Endothelial cell of umbilical vein (primary cell): ENCODE data around the gene MED28. TPM values are rescaled to one million over a fixed set of nuclear protein-coding genes. Genes with fewer than 3 reads are reported as not detected.

Experiments used
- BruUV-seq: library from RNA; stranded (reverse); fragments of 400-500 nt; replicated peaks from 2 replicates; lab custom pipeline; 2021; lab: Mats Ljungman, UMichigan
- CTCF ChIA-PET: fragments of 300-600, 350-600 bp; sonication (Branson Sonifier 250); formaldehyde crosslinking; loops from one replicate; lab custom pipeline; 2021; ENCODE audit warnings: antibody characterized with exemption, inconsistent platforms; lab: Charles Lee
- POLR2A ChIA-PET: fragments of 300-600, 350-600 bp; sonication (Branson Sonifier 250); formaldehyde crosslinking; loops from one replicate; lab custom pipeline; 2021; ENCODE audit warnings: antibody characterized with exemption, inconsistent platforms; lab: Charles Lee
- DNase-seq: peaks from one replicate; pipeline ENCODE4 v3.0.0-alpha.2; 2011; ENCODE audit warnings: low read depth, low spot score
- FAIRE-seq: peaks from 2 replicates; lab custom pipeline; 2011; peaks lifted over from hg19 to GRCh38; lab: Jason Lieb, UNC
- H2AFZ ChIP-seq: 2 replicates; pipeline ENCODE4 v1.6.0; 2012; ENCODE audit warnings: low read depth, low read length, control low read depth, inconsistent platforms
- H3K27ac ChIP-seq: 2 replicates; pipeline ENCODE4 v1.5.1; 2011; ENCODE audit warnings: low read depth, mild to moderate bottlenecking, control low read depth, low read length, moderate library complexity; ENCODE audit not compliant: insufficient read depth
- H3K27me3 ChIP-seq, 2 experiments: 2 replicates each; pipeline versions ENCODE4 v1.6.0 to v1.6.1; 2011; ENCODE audit warnings: low read length in 2 of 2, mixed read lengths in 1 of 2; ENCODE audit not compliant: control insufficient read depth in 2 of 2, insufficient read depth in 2 of 2
- H3K36me3 ChIP-seq, 2 experiments: 2 replicates in 1 of 2; 3 replicates in 1 of 2; pipeline ENCODE4 v1.5.1; 2011; ENCODE audit warnings: low read length in 2 of 2, mild to moderate bottlenecking in 1 of 2, moderate library complexity in 1 of 2; ENCODE audit not compliant: control insufficient read depth in 2 of 2, insufficient read depth in 2 of 2; ENCODE audit errors: extremely low read depth in 1 of 2
- H3K4me1 ChIP-seq: 3 replicates; pipeline ENCODE4 v1.5.1; 2011; ENCODE audit warnings: mild to moderate bottlenecking, low read length; ENCODE audit not compliant: control insufficient read depth, insufficient read depth; ENCODE audit errors: extremely low read depth
- H3K4me2 ChIP-seq: 2 replicates; pipeline ENCODE4 v1.6.1; 2011; ENCODE audit warnings: low read length, control low read depth, mixed read lengths; ENCODE audit not compliant: insufficient read depth
- H3K4me3 ChIP-seq, 3 experiments: fragments of 200-600 bp in 1 of 3; sonication (generic), shearing (Covaris generic) in 1 of 3; replicated peaks in 1 of 3; 2 replicates each; pipeline ENCODE4 v1.5.1; 2011 to 2016; ENCODE audit warnings: control low read depth in 3 of 3, low read length in 3 of 3, mild to moderate bottlenecking in 2 of 3, inconsistent platforms in 1 of 3, low read depth in 1 of 3, moderate library complexity in 1 of 3; ENCODE audit not compliant: insufficient read depth in 1 of 3
- H3K79me2 ChIP-seq: 2 replicates; pipeline ENCODE4 v1.6.0; 2012; ENCODE audit warnings: low read length, inconsistent platforms; ENCODE audit not compliant: control insufficient read depth, insufficient read depth
- H3K9ac ChIP-seq: replicated peaks from 2 replicates; pipeline ENCODE3; 2011; ENCODE audit warnings: low read length, control low read depth; ENCODE audit not compliant: insufficient read depth; ENCODE audit errors: extremely low read depth
- H3K9me1 ChIP-seq: replicated peaks from 3 replicates; pipeline ENCODE4 v1.6.0; 2011; ENCODE audit warnings: mild to moderate bottlenecking, low read length; ENCODE audit not compliant: control insufficient read depth, insufficient read depth; ENCODE audit errors: extremely low read depth
- H3K9me3 ChIP-seq: replicated peaks from 2 replicates; pipeline ENCODE4 v1.5.1; 2012; ENCODE audit warnings: low read length, inconsistent platforms; ENCODE audit not compliant: control insufficient read depth, insufficient read depth
- H4K20me1 ChIP-seq: replicated peaks from 2 replicates; pipeline ENCODE3; 2011; ENCODE audit warnings: mild to moderate bottlenecking, low read length; ENCODE audit not compliant: control insufficient read depth, insufficient read depth; ENCODE audit errors: extremely low read depth
- EZH2 ChIP-seq: IDR thresholded peaks from 2 replicates; pipeline ENCODE4 v1.6.1; 2012; ENCODE audit warnings: borderline replicate concordance, low read depth, mild to moderate bottlenecking, moderate library complexity, low read length, inconsistent platforms; ENCODE audit not compliant: severe bottlenecking
- FOS ChIP-seq: IDR thresholded peaks from 2 replicates; pipeline ENCODE4 v1.6.1; 2011; ENCODE audit warnings: mild to moderate bottlenecking, low read length, moderate library complexity, borderline replicate concordance; ENCODE audit not compliant: insufficient read depth
- GATA2 ChIP-seq: IDR thresholded peaks from 2 replicates; pipeline ENCODE4 v1.7.0; 2011; ENCODE audit warnings: low read depth, mild to moderate bottlenecking, moderate library complexity, mixed read lengths, low read length; ENCODE audit not compliant: insufficient read length, insufficient read depth
- JUN ChIP-seq: IDR thresholded peaks from 2 replicates; pipeline ENCODE4 v1.6.1; 2011; ENCODE audit warnings: borderline replicate concordance, low read depth; ENCODE audit not compliant: insufficient read length, insufficient read depth
- MAX ChIP-seq: IDR thresholded peaks from 2 replicates; pipeline ENCODE4 v1.6.1; 2011; ENCODE audit not compliant: insufficient read depth, insufficient read length
- MYC ChIP-seq: IDR thresholded peaks from one replicate; pipeline ENCODE4 v1.6.1; 2011; ENCODE audit warnings: mild to moderate bottlenecking, low read depth, low read length
- POLR2A ChIP-seq: IDR thresholded peaks from 2 replicates; pipeline ENCODE4 v1.6.1; 2012; ENCODE audit warnings: low read depth, mild to moderate bottlenecking, control low read depth, low read length
- POLR2AphosphoS5 ChIP-seq: IDR thresholded peaks from 2 replicates; pipeline ENCODE4 v1.6.1; 2012; ENCODE audit warnings: low read depth, mild to moderate bottlenecking, control low read depth, low read length, moderate library complexity; ENCODE audit not compliant: insufficient read depth
- dilution Hi-C: fragments of 300-500 bp; cut with MboI; formaldehyde crosslinking; loops from one replicate; pipeline ENCODE4 v1.15.0; 2019; ENCODE audit warnings: low sequenced_read_pairs; ENCODE audit not compliant: extremely low pct_ligation_motif_present
- intact Hi-C: fragments of 100-400 bp; cut with micrococcal nuclease; formaldehyde crosslinking; loops from one replicate; pipeline ENCODE4 v1.10.0; 2022
- polyA plus RNA-seq, 4 experiments: library from polyadenylated mRNA; depleted of rRNA in 3 of 4; stranded (reverse) in 3 of 4; unstranded in 1 of 4; fragments of >200 nt; gene quantifications; 2 replicates each; pipeline versions ENCODE4 v1.2.1 to v1.2.3, GENCODE V29; 2011 to 2012; ENCODE audit warnings: missing spikeins in 1 of 4
- total RNA-seq: library from RNA; stranded (reverse); gene quantifications from 2 replicates; pipeline ENCODE4 v1.2.3, GENCODE V29; 2021
- TF ChIP-seq, protein P1 (sequence below), 2 donors: IDR thresholded peaks; 1 replicate in 1 of 2; 2 replicates in 1 of 2; pipeline ENCODE4 v1.5.1; 2011; ENCODE audit warnings: low read length in 2 of 2, mild to moderate bottlenecking in 2 of 2, moderate library complexity in 2 of 2, control low read depth in 1 of 2, inconsistent platforms in 1 of 2, low read depth in 1 of 2; ENCODE audit not compliant: insufficient read depth in 1 of 2; ENCODE audit errors: extremely low read depth in 1 of 2

The MED28 gene
- total and polyA plus RNA-seq, 2 donors (not counting 3 experiments of a cell fraction or from before 2014, with no cell fraction given) = 10.0 to 49.1 TPM

DNA sequence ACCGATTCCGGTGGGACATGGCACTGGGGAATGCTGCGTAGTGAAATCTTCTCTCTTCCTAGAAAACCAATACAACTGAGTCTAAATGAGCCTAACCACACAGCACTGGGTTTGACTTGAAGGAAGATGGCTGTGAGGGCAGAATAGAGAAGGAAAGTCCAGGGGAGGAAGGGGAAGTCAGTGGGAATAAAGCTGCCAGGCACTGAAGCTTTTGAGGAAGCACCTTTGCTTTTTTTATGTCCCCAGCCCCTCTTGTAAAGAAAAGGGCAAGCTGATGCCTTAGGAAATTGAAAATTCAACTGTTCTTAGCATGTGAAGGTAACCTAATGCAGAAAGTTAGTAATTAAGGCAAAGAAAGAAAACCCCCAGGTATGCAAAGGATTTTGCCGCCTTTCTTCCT lies 20.6 kb downstream of the MED28 start:
- Histone ChIP-seq H2AFZ (no peak overlapping the region), H3K9me1 (no peaks in the 10 kb centered on the region), H3K4me2 (no peak overlapping the region), H3K4me1 (no peaks in the 10 kb centered on the region), H3K79me2 (no peaks in the 10 kb centered on the region), H3K27me3 (no peaks in the 10 kb centered on the region), H3K9me3 (no peaks in the 10 kb centered on the region), H3K27ac (no peak overlapping the region), H4K20me1 (peaks cover 2% of the 10 kb centered on the region), H3K36me3 (peaks cover 16 to 22% of the 10 kb centered on the region in 2 experiments), H3K4me3 (no peak overlapping the region), H3K9ac (no peak overlapping the region)
- dilution Hi-C loops (no loop called here), intact Hi-C loops (loop anchor here (5.0 kb wide), 1 partner anchor 177 kb away; the partner anchor contains the start of genes DCAF16 and NCAPG)
- BruUV-seq = no TSS peak
- TF ChIP-seq JUN (no peak), EZH2 (no peak), MYC (no peak), GATA2 (no peak), MAX (no peak), POLR2AphosphoS5 (no peak), POLR2A (no peak), FOS (no peak)
- TF ChIP-seq, protein P1, sequence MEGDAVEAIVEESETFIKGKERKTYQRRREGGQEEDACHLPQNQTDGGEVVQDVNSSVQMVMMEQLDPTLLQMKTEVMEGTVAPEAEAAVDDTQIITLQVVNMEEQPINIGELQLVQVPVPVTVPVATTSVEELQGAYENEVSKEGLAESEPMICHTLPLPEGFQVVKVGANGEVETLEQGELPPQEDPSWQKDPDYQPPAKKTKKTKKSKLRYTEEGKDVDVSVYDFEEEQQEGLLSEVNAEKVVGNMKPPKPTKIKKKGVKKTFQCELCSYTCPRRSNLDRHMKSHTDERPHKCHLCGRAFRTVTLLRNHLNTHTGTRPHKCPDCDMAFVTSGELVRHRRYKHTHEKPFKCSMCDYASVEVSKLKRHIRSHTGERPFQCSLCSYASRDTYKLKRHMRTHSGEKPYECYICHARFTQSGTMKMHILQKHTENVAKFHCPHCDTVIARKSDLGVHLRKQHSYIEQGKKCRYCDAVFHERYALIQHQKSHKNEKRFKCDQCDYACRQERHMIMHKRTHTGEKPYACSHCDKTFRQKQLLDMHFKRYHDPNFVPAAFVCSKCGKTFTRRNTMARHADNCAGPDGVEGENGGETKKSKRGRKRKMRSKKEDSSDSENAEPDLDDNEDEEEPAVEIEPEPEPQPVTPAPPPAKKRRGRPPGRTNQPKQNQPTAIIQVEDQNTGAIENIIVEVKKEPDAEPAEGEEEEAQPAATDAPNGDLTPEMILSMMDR (IDR thresholded peaks at IDR 0.05; ENCODE audit: extremely low read depth in 1 of 2, insufficient read depth in 1 of 2, low read depth in 1 of 2, low read length in 2 of 2) = no peak
- ChIA-PET CTCF (interaction anchor here (1.6 to 3.3 kb wide), 2 partner anchors 58 to 86 kb away, joined by 4 to 35 read pairs; partner anchors contain the start of gene LAP3), POLR2A (no interaction called here)
- DNase-seq = no peak
- no peak for FAIRE-seq
